WTC11 (cell line): ENCODE measurements around the gene EZR. TPM values are rescaled to one million over a fixed set of nuclear protein-coding genes. Genes with fewer than 3 reads are reported as not detected.

Experiments used
- ATAC-seq: fragments of 200-7000 bp; cut with Tn5 transposase; 2 replicates; pipeline ENCODE4 v1.10.0; 2021; ENCODE audit warnings: mild to moderate bottlenecking, moderate library complexity
- CTCF ChIA-PET: fragments of 300-600 bp; sonication (Branson Sonifier 250); formaldehyde crosslinking; loops from one replicate; lab custom pipeline; 2021; ENCODE audit warnings: antibody characterized with exemption; lab: Charles Lee
- POLR2A ChIA-PET: fragments of 350-600 bp; sonication (Branson Sonifier 250); formaldehyde crosslinking; loops from one replicate; lab custom pipeline; 2021; ENCODE audit warnings: antibody characterized with exemption; lab: Charles Lee
- DNase-seq: peaks from one replicate; pipeline ENCODE4 v3.0.0; 2021; ENCODE audit warnings: low spot score
- H3K27ac Mint-ChIP-seq: 2 replicates; pipeline ENCODE4 v1.8.0; 2021; ENCODE audit warnings: mixed read lengths
- H3K27me3 Mint-ChIP-seq: 2 replicates; pipeline ENCODE4 v1.8.0; 2021; ENCODE audit warnings: low read depth, mild to moderate bottlenecking, moderate library complexity, mixed read lengths
- H3K36me3 Mint-ChIP-seq: 2 replicates; pipeline ENCODE4 v1.8.0; 2021; ENCODE audit warnings: mixed read lengths
- H3K4me1 Mint-ChIP-seq: 2 replicates; pipeline ENCODE4 v1.8.0; 2022; ENCODE audit warnings: mixed read lengths
- H3K4me3 Mint-ChIP-seq: 2 replicates; pipeline ENCODE4 v1.8.0; 2021; ENCODE audit warnings: mild to moderate bottlenecking, moderate library complexity, mixed read lengths
- H3K9me3 Mint-ChIP-seq: 2 replicates; pipeline ENCODE4 v1.8.0; 2021; ENCODE audit warnings: mixed read lengths
- ETV6 ChIP-seq: sonication (generic); formaldehyde crosslinking; IDR thresholded peaks from 2 replicates; pipeline ENCODE4 v1.8.1; 2022; ENCODE audit warnings: mild to moderate bottlenecking, missing genetic modification reagents
- FOXP1 ChIP-seq: sonication (generic); formaldehyde crosslinking; IDR thresholded peaks from 2 replicates; pipeline ENCODE4 v1.8.0; 2022; ENCODE audit warnings: missing genetic modification reagents, mild to moderate bottlenecking, moderate library complexity, borderline replicate concordance
- IRF2 ChIP-seq: sonication (generic); formaldehyde crosslinking; IDR thresholded peaks from 2 replicates; pipeline ENCODE4 v1.8.0; 2022; ENCODE audit warnings: low read depth, missing genetic modification reagents, borderline replicate concordance
- JAZF1 ChIP-seq: fragments of 250-450 bp; sonication (Bioruptor Pico); IDR thresholded peaks from 2 replicates; pipeline ENCODE4 v1.9.0; 2021; ENCODE audit warnings: moderate library complexity, mild to moderate bottlenecking, inconsistent platforms
- NFATC4 ChIP-seq: fragments of 250-450 bp; sonication (Bioruptor Pico); IDR thresholded peaks from 2 replicates; pipeline ENCODE4 v1.9.0; 2021; ENCODE audit warnings: mild to moderate bottlenecking
- OVOL2 ChIP-seq: fragments of 250-450 bp; sonication (Bioruptor Pico); IDR thresholded peaks from 2 replicates; pipeline ENCODE4 v1.9.0; 2021; ENCODE audit warnings: mild to moderate bottlenecking, borderline replicate concordance
- TCF7 ChIP-seq: sonication (generic); formaldehyde crosslinking; IDR thresholded peaks from 2 replicates; pipeline ENCODE4 v1.8.0; 2022; ENCODE audit warnings: mild to moderate bottlenecking, low read depth, missing genetic modification reagents, moderate library complexity
- ZNF232 ChIP-seq: sonication (generic); formaldehyde crosslinking; IDR thresholded peaks from 2 replicates; pipeline ENCODE4 v1.8.0; 2022; ENCODE audit warnings: mild to moderate bottlenecking, missing genetic modification reagents
- ZNF396 ChIP-seq: fragments of 250-450 bp; sonication (Bioruptor Pico); IDR thresholded peaks from 2 replicates; pipeline ENCODE4 v1.8.0; 2021; ENCODE audit warnings: mild to moderate bottlenecking, moderate library complexity, borderline replicate concordance
- total RNA-seq: library from RNA; stranded (reverse); gene quantifications from 3 replicates; pipeline ENCODE4 v1.2.3, GENCODE V29; 2021
- TF ChIP-seq, protein P1 (sequence below): sonication (generic); formaldehyde crosslinking; conservative IDR thresholded peaks from 2 replicates; pipeline ENCODE4 v1.8.1; 2022; ENCODE audit warnings: mild to moderate bottlenecking, missing genetic modification reagents
- TF ChIP-seq, protein P2 (sequence below): sonication (generic); formaldehyde crosslinking; IDR thresholded peaks from 2 replicates; pipeline ENCODE4 v1.8.1; 2022; ENCODE audit warnings: low read depth, mild to moderate bottlenecking, moderate library complexity, missing genetic modification reagents, borderline replicate concordance
- TF ChIP-seq, protein P3 (sequence below): fragments of 250-450 bp; sonication (Bioruptor Pico); IDR thresholded peaks from 2 replicates; pipeline ENCODE4 v1.9.0; 2021; ENCODE audit warnings: mild to moderate bottlenecking, borderline replicate concordance
- TF ChIP-seq, protein P4 (sequence below): sonication (generic); formaldehyde crosslinking; IDR thresholded peaks from 2 replicates; pipeline ENCODE4 v1.8.0; 2023; ENCODE audit warnings: missing genetic modification reagents, mild to moderate bottlenecking, borderline replicate concordance
- TF ChIP-seq, protein P5 (sequence below): fragments of 250-450 bp; sonication (Bioruptor Pico); IDR thresholded peaks from 2 replicates; pipeline ENCODE4 v1.9.0; 2021; ENCODE audit warnings: moderate library complexity, mild to moderate bottlenecking, inconsistent platforms, borderline replicate concordance
- TF ChIP-seq, protein P6 (sequence below): sonication (generic); formaldehyde crosslinking; IDR thresholded peaks from 2 replicates; pipeline ENCODE4 v1.8.1; 2023; ENCODE audit warnings: mild to moderate bottlenecking, moderate library complexity, missing genetic modification reagents
- TF ChIP-seq, protein P7 (sequence below): sonication (generic); formaldehyde crosslinking; IDR thresholded peaks from 2 replicates; pipeline ENCODE4 v1.8.1; 2023; ENCODE audit warnings: mild to moderate bottlenecking, missing genetic modification reagents, moderate library complexity
- TF ChIP-seq, protein P8 (sequence below): sonication (generic); formaldehyde crosslinking; IDR thresholded peaks from 2 replicates; pipeline ENCODE4 v1.8.1; 2023; ENCODE audit warnings: mild to moderate bottlenecking, missing genetic modification reagents

The EZR gene
- total RNA-seq, 1 experiment from 2014 or later: 215 TPM

DNA sequence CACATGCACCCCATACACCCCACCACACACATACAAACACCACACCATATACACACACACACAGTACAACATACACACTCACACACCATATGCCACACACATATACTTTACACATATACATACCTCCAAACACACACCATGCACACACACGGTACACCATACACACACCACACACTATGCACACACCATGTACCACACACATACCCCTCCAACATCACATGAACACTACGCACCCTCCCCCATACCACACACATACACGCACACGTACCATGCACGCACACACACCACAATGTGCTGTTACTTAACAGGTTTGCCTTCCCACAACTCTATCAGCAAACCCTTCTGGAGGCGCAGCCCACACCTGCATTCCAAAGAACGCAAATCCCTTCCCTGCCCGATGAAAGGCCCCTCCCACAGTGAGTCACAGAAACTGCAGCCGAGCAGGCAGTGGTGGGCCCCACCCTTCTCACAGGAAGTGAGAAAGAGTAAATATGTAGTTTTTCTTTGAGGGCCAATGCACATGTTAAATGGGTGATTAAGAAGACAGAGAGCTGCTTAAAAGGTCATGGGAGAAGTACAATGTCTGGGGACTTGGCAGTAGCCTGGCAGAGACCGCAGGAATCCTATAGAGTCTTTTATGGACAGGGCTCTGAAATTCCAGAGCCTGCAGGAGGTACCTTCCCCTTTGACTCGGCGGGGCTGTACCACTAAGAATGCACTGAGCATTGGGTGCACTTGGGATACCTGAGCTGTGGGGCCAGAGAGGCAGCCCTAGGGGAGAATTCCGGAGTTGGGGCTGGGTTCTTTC lies 34.1 kb upstream of the EZR start (continued):
- TF ChIP-seq, protein P1, sequence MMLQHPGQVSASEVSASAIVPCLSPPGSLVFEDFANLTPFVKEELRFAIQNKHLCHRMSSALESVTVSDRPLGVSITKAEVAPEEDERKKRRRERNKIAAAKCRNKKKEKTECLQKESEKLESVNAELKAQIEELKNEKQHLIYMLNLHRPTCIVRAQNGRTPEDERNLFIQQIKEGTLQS: no peak
- TF ChIP-seq, protein P2, sequence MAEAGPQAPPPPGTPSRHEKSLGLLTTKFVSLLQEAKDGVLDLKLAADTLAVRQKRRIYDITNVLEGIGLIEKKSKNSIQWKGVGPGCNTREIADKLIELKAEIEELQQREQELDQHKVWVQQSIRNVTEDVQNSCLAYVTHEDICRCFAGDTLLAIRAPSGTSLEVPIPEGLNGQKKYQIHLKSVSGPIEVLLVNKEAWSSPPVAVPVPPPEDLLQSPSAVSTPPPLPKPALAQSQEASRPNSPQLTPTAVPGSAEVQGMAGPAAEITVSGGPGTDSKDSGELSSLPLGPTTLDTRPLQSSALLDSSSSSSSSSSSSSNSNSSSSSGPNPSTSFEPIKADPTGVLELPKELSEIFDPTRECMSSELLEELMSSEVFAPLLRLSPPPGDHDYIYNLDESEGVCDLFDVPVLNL (CRISPR knock-in tag): no peak
- TF ChIP-seq, protein P3, sequence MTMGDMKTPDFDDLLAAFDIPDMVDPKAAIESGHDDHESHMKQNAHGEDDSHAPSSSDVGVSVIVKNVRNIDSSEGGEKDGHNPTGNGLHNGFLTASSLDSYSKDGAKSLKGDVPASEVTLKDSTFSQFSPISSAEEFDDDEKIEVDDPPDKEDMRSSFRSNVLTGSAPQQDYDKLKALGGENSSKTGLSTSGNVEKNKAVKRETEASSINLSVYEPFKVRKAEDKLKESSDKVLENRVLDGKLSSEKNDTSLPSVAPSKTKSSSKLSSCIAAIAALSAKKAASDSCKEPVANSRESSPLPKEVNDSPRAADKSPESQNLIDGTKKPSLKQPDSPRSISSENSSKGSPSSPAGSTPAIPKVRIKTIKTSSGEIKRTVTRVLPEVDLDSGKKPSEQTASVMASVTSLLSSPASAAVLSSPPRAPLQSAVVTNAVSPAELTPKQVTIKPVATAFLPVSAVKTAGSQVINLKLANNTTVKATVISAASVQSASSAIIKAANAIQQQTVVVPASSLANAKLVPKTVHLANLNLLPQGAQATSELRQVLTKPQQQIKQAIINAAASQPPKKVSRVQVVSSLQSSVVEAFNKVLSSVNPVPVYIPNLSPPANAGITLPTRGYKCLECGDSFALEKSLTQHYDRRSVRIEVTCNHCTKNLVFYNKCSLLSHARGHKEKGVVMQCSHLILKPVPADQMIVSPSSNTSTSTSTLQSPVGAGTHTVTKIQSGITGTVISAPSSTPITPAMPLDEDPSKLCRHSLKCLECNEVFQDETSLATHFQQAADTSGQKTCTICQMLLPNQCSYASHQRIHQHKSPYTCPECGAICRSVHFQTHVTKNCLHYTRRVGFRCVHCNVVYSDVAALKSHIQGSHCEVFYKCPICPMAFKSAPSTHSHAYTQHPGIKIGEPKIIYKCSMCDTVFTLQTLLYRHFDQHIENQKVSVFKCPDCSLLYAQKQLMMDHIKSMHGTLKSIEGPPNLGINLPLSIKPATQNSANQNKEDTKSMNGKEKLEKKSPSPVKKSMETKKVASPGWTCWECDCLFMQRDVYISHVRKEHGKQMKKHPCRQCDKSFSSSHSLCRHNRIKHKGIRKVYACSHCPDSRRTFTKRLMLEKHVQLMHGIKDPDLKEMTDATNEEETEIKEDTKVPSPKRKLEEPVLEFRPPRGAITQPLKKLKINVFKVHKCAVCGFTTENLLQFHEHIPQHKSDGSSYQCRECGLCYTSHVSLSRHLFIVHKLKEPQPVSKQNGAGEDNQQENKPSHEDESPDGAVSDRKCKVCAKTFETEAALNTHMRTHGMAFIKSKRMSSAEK: peak; percentile 25; the same call in 1 of the 2 replicates
- TF ChIP-seq, protein P4, sequence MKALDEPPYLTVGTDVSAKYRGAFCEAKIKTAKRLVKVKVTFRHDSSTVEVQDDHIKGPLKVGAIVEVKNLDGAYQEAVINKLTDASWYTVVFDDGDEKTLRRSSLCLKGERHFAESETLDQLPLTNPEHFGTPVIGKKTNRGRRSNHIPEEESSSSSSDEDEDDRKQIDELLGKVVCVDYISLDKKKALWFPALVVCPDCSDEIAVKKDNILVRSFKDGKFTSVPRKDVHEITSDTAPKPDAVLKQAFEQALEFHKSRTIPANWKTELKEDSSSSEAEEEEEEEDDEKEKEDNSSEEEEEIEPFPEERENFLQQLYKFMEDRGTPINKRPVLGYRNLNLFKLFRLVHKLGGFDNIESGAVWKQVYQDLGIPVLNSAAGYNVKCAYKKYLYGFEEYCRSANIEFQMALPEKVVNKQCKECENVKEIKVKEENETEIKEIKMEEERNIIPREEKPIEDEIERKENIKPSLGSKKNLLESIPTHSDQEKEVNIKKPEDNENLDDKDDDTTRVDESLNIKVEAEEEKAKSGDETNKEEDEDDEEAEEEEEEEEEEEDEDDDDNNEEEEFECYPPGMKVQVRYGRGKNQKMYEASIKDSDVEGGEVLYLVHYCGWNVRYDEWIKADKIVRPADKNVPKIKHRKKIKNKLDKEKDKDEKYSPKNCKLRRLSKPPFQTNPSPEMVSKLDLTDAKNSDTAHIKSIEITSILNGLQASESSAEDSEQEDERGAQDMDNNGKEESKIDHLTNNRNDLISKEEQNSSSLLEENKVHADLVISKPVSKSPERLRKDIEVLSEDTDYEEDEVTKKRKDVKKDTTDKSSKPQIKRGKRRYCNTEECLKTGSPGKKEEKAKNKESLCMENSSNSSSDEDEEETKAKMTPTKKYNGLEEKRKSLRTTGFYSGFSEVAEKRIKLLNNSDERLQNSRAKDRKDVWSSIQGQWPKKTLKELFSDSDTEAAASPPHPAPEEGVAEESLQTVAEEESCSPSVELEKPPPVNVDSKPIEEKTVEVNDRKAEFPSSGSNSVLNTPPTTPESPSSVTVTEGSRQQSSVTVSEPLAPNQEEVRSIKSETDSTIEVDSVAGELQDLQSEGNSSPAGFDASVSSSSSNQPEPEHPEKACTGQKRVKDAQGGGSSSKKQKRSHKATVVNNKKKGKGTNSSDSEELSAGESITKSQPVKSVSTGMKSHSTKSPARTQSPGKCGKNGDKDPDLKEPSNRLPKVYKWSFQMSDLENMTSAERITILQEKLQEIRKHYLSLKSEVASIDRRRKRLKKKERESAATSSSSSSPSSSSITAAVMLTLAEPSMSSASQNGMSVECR (CRISPR knock-in tag): no peak
- TF ChIP-seq, protein P5, sequence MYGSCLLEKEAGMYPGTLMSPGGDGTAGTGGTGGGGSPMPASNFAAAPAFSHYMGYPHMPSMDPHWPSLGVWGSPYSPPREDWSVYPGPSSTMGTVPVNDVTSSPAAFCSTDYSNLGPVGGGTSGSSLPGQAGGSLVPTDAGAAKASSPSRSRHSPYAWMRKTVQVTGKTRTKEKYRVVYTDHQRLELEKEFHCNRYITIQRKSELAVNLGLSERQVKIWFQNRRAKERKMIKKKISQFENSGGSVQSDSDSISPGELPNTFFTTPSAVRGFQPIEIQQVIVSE (CRISPR knock-in tag): no peak

DNA sequence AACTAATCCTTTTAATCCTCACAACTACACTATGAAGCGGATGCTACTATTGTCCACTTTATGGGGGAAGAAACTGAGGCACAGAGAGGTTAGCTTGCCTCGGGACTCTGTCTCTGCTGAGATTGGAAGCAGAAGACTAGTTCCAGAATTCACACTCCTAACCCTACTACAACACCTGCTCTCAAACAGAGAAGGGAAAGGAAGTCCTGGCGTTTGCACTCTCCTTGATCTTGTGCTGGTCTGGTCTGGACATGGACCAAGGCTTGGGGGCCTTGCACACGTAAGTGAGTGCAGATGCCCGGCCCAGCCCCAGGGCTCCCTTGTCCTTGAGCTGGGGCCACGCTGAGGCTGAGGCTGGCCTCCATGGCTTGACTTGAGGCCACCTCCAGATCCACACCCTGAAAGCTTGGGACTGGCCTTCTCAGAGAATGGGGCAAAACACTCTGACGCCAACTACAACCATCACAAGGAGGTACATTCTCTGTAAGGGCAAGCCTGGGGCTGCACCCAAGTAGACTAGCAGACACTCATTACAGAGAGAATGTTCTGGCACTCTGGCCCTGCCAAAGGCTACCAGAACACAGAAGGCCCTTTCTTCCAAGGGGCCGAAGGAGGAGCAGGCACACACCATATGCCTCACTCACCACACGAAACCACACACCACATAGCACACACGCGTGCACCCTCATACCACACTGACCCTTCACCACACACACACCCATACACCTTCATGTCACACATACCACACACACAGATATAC lies 33.3 kb upstream of the EZR start:
- Mint-ChIP-seq H3K9me3 (no peaks in the 10 kb centered on the region), H3K36me3 (no peaks in the 10 kb centered on the region), H3K27me3 (no peaks in the 10 kb centered on the region), H3K4me1 (peaks cover 35% of the 10 kb centered on the region), H3K27ac (no peak overlapping the region), H3K4me3 (no peak overlapping the region)
- CTCF ChIA-PET: interaction anchor here (0.6 kb wide), 1 partner anchor 21 kb away, joined by 4 read pairs; no protein-coding TSS in a partner anchor
- POLR2A ChIA-PET: interaction anchor here (1.5 kb wide), 1 partner anchor 17 kb away, joined by 3 read pairs; no protein-coding TSS in a partner anchor
- ATAC-seq: no peak
- no peak for DNase-seq
- TF ChIP-seq ZNF396 (CRISPR knock-in tag) (no peak), NFATC4 (CRISPR knock-in tag) (no peak), FOXP1 (no peak; the same call in 1 of the 2 replicates), OVOL2 (no peak), JAZF1 (CRISPR knock-in tag) (no peak), ZNF232 (no peak), ETV6 (CRISPR knock-in tag) (no peak), TCF7 (CRISPR knock-in tag) (no peak), IRF2 (CRISPR knock-in tag) (no peak)
- TF ChIP-seq, protein P6, sequence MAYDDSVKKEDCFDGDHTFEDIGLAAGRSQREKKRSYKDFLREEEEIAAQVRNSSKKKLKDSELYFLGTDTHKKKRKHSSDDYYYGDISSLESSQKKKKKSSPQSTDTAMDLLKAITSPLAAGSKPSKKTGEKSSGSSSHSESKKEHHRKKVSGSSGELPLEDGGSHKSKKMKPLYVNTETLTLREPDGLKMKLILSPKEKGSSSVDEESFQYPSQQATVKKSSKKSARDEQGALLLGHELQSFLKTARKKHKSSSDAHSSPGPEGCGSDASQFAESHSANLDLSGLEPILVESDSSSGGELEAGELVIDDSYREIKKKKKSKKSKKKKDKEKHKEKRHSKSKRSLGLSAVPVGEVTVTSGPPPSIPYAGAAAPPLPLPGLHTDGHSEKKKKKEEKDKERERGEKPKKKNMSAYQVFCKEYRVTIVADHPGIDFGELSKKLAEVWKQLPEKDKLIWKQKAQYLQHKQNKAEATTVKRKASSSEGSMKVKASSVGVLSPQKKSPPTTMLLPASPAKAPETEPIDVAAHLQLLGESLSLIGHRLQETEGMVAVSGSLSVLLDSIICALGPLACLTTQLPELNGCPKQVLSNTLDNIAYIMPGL (CRISPR knock-in tag): no peak
- TF ChIP-seq, protein P7, sequence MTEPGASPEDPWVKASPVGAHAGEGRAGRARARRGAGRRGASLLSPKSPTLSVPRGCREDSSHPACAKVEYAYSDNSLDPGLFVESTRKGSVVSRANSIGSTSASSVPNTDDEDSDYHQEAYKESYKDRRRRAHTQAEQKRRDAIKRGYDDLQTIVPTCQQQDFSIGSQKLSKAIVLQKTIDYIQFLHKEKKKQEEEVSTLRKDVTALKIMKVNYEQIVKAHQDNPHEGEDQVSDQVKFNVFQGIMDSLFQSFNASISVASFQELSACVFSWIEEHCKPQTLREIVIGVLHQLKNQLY: no peak
- TF ChIP-seq, protein P8, sequence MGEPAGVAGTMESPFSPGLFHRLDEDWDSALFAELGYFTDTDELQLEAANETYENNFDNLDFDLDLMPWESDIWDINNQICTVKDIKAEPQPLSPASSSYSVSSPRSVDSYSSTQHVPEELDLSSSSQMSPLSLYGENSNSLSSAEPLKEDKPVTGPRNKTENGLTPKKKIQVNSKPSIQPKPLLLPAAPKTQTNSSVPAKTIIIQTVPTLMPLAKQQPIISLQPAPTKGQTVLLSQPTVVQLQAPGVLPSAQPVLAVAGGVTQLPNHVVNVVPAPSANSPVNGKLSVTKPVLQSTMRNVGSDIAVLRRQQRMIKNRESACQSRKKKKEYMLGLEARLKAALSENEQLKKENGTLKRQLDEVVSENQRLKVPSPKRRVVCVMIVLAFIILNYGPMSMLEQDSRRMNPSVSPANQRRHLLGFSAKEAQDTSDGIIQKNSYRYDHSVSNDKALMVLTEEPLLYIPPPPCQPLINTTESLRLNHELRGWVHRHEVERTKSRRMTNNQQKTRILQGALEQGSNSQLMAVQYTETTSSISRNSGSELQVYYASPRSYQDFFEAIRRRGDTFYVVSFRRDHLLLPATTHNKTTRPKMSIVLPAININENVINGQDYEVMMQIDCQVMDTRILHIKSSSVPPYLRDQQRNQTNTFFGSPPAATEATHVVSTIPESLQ: no peak
